Fibroblast of peridontal ligament (primary cell): ENCODE results near the gene RIT1.

Experiments
- DNase-seq: peaks from one replicate; pipeline ENCODE4 v3.0.0-alpha.2; 2010; ENCODE audit errors: extremely low read depth

RIT1 gene

GRCh38 chr1:155856975-155857930 lies 53.9 kb downstream of the RIT1 start, which contains the start of gene GON4L:
Gene GON4L (minus strand): TSS chr1:155857214. CDS start chr1:155853780, 3,434 bp downstream.
- DNase-seq: peak; percentile 93

GRCh38 chr1:155856257-155856974 lies 54.7 kb downstream of the RIT1 start:
- no peak for DNase-seq

GRCh38 chr1:155850345-155850744 lies 60.8 kb downstream of the RIT1 start:
- peak; percentile 18 for DNase-seq

- no peak for DNase-seq
Measured at GRCh38 chr1:155847823-155848529, 63.2 kb downstream of the RIT1 start.
